ENCODE results near the gene PCMTD2. TPM values are rescaled to one million over a fixed set of nuclear protein-coding genes. Genes with fewer than 3 reads are reported as not detected.
A peak's percentile ranks its signal among the peaks of the same experiment; 100 is the strongest.

PCMTD2 gene
- polyA plus RNA-seq, 3 donors, result 26.5 to 49.1 (median 27.6) TPM

DNA sequence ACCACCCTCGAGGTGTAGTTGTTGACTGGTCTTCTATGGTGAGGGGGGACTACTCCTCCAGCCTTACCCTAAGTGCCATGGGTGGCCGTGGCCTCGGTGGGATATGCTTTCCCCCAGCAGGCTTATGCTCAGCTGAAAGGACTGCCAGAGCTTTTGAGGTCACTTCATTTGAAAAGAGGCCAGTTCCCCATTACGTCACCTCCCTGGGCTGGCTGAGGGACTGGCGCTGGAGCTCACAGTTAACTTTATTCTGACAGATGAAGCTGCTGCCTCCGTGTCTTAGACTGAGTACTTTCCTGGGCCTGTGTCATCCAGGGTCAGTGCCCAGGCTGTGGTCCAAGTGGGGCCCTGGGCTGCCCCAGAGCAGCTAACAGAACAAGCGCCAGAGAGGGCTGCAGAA is 42.8 kb upstream of the PCMTD2 start:
- intact Hi-C loops (cut with micrococcal nuclease), result no loop called here
- no peak overlapping the region for H3K4me2 ChIP-seq (replicated peaks; ENCODE audit: extremely low read depth, low read length, poor library complexity, severe bottlenecking)
- H3K4me3 ChIP-seq (replicated peaks in 1 of 3; ENCODE audit: low read depth in 2 of 3, low read length in 3 of 3), result no peak overlapping the region
- H3K27me3 Mint-ChIP-seq (ENCODE audit: low read depth in 3 of 3), result peaks cover 3 to 7% (median 4%) of the 10 kb centered on the region in 3 donors
- no peaks in the 10 kb centered on the region for H3K9me3 ChIP-seq (replicated peaks in 1 of 2; ENCODE audit: control insufficient read depth in 1 of 2, insufficient read depth in 1 of 2, low read length in 2 of 2)
- no peaks in the 10 kb centered on the region for H3K79me2 ChIP-seq (ENCODE audit: insufficient read depth, low read length)
- H3K4me1 ChIP-seq (ENCODE audit: control insufficient read depth in 1 of 2, insufficient read depth in 2 of 2, low read length in 2 of 2), result no peaks in the 10 kb centered on the region
- no peak for DNase-seq
- no peak overlapping the region for H3K27ac Mint-ChIP-seq
- TF ChIP-seq CTCF (IDR thresholded peaks at IDR 0.05), result no peak
- no peak overlapping the region for H2AFZ ChIP-seq (ENCODE audit: insufficient read depth, low read depth, low read length, poor library complexity, severe bottlenecking)
- no peaks in the 10 kb centered on the region for H3K27me3 ChIP-seq (ENCODE audit: control insufficient read depth in 2 of 2, insufficient read depth in 2 of 2, low read length in 2 of 2)
- peaks cover 0 to under 1% (median 0%) of the 10 kb centered on the region in 7 donors for H3K9me3 Mint-ChIP-seq
- no peaks in the 10 kb centered on the region for H3K36me3 ChIP-seq (replicated peaks in 1 of 2; ENCODE audit: control insufficient read depth in 1 of 2, insufficient read depth in 2 of 2, low read length in 2 of 2)
- H3K36me3 Mint-ChIP-seq, result no peaks in the 10 kb centered on the region
- no peak overlapping the region for H3K27ac ChIP-seq (ENCODE audit: low read depth in 1 of 2, low read length in 2 of 2)
- H3K9ac ChIP-seq (ENCODE audit: insufficient read depth, low read length, poor library complexity, severe bottlenecking), result no peak overlapping the region
- H4K20me1 ChIP-seq (ENCODE audit: insufficient read depth, low read length), result no peaks in the 10 kb centered on the region
- H3K4me1 Mint-ChIP-seq, result no peaks in the 10 kb centered on the region
- 69% methylated on average over 4 of the region's 7 CpGs for WGBS (ENCODE audit: insufficient coverage)
- H3K4me3 Mint-ChIP-seq, result no peak overlapping the region

DNA sequence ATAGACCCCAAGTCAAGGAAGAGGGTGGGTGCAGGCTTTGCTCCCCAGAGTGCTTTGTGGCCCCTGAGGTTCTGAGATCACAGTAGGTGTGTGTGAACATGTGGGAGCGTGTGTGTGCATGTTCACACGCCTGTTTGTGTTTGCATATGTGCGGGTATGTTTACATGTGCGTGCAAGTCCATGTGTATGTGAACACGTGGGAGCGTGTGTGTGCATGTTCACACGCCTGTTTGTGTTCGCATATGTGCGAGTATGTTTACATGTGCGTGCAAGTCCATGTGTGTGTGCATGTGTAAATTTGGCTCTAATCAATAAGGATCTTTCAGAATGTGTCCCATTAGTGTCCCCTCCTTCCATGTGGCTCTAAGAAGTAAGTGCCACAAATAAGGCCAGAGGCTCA is 41.4 kb upstream of the PCMTD2 start:
- Histone ChIP-seq H3K9ac (ENCODE audit: insufficient read depth, low read length, poor library complexity, severe bottlenecking) (no peak overlapping the region), H3K9me3 (replicated peaks in 1 of 2; ENCODE audit: control insufficient read depth in 1 of 2, insufficient read depth in 1 of 2, low read length in 2 of 2) (no peaks in the 10 kb centered on the region), H3K4me1 (ENCODE audit: control insufficient read depth in 1 of 2, insufficient read depth in 2 of 2, low read length in 2 of 2) (no peaks in the 10 kb centered on the region), H3K4me3 (replicated peaks in 1 of 3; ENCODE audit: low read depth in 2 of 3, low read length in 3 of 3) (no peak overlapping the region), H3K4me2 (replicated peaks; ENCODE audit: extremely low read depth, low read length, poor library complexity, severe bottlenecking) (no peak overlapping the region), H2AFZ (ENCODE audit: insufficient read depth, low read depth, low read length, poor library complexity, severe bottlenecking) (no peak overlapping the region), H3K36me3 (replicated peaks in 1 of 2; ENCODE audit: control insufficient read depth in 1 of 2, insufficient read depth in 2 of 2, low read length in 2 of 2) (no peaks in the 10 kb centered on the region), H4K20me1 (ENCODE audit: insufficient read depth, low read length) (no peaks in the 10 kb centered on the region), H3K27ac (ENCODE audit: low read depth in 1 of 2, low read length in 2 of 2) (no peak overlapping the region), H3K27me3 (ENCODE audit: control insufficient read depth in 2 of 2, insufficient read depth in 2 of 2, low read length in 2 of 2) (no peaks in the 10 kb centered on the region), H3K79me2 (ENCODE audit: insufficient read depth, low read length) (no peaks in the 10 kb centered on the region)
- Mint-ChIP-seq H3K4me3 (no peak overlapping the region), H3K27me3 (ENCODE audit: low read depth in 3 of 3) (peaks cover 4 to 6% (median 6%) of the 10 kb centered on the region in 3 donors), H3K9me3 (no peaks in the 10 kb centered on the region), H3K4me1 (no peaks in the 10 kb centered on the region), H3K27ac (peak overlapping the region in 1 of 7 donors; percentile 47), H3K36me3 (no peaks in the 10 kb centered on the region)
- 94% methylated on average over 10 of the region's 10 CpGs for WGBS (ENCODE audit: insufficient coverage)
- DNase-seq, result no peak
- intact Hi-C loops (cut with micrococcal nuclease), result no loop called here
- TF ChIP-seq CTCF (IDR thresholded peaks at IDR 0.05), result no peak
